Tibial nerve (tissue), 3 donors: ENCODE results near the gene CD300E.

Experiments used
- POLR2A ChIP-seq, 2 donors: fragments of 450-650 bp; IDR thresholded peaks; one replicate each; pipeline ENCODE4 v1.6.1; 2017; ENCODE audit warnings: antibody characterized with exemption in 2 of 2, mild to moderate bottlenecking in 2 of 2, moderate library complexity in 2 of 2
- TF ChIP-seq, protein P1 (sequence below), 5 experiments: fragments of 200-600 bp in 3 of 5; fragments of 450-650 bp in 2 of 5; sonication (generic) in 3 of 5; IDR thresholded peaks; one replicate each; pipeline ENCODE4 v1.5.1; 2016 to 2019; ENCODE audit warnings: antibody characterized with exemption in 5 of 5, mild to moderate bottlenecking in 3 of 5, moderate library complexity in 2 of 5

DNA sequence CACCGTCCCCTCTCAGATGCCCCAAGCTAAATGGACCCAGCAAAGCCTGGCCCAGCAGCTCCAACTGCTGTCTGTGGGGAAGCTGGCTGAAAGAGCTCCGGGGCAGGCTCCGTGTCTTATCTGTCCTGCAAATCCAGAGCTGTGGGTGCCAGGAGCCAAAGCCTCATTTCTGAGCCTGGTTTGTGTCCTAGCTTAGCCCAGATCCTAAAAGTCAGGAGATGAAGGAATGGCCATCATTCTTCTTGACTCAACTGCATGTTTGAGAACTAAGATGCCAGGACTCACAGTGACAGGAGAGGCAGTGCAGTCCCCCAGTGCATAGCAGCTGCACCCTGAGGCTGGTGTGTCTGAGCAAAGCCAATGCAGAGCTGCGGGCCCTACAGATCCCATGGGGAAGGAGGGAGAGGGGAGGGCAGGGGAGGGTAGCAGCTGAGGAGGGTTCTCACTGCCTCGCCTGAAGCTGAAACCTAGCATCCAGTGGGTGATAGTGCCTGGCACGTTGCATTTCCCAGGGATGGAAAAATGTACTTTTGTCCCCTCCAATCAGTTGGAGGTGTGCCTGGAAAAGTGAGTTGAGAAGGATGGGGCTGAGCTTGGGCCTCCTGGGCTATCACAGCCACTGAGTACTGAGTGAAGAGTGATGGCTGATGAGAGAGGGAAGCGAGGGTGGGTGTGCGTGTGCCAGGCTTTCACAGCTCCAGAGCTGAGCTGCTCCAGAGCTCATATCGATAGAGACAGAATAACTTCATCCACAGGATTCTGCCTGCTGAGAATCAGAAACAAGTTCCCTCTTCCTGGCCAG, 24.5 kb upstream of the CD300E start:
- TF ChIP-seq POLR2A (IDR thresholded peaks at IDR 0.05): no peak
- TF ChIP-seq, protein P1, sequence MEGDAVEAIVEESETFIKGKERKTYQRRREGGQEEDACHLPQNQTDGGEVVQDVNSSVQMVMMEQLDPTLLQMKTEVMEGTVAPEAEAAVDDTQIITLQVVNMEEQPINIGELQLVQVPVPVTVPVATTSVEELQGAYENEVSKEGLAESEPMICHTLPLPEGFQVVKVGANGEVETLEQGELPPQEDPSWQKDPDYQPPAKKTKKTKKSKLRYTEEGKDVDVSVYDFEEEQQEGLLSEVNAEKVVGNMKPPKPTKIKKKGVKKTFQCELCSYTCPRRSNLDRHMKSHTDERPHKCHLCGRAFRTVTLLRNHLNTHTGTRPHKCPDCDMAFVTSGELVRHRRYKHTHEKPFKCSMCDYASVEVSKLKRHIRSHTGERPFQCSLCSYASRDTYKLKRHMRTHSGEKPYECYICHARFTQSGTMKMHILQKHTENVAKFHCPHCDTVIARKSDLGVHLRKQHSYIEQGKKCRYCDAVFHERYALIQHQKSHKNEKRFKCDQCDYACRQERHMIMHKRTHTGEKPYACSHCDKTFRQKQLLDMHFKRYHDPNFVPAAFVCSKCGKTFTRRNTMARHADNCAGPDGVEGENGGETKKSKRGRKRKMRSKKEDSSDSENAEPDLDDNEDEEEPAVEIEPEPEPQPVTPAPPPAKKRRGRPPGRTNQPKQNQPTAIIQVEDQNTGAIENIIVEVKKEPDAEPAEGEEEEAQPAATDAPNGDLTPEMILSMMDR (IDR thresholded peaks at IDR 0.05): no peak
